Fibroblast of upper back skin (primary cell): ENCODE measurements around the gene IGSF1.

Experiments
- DNase-seq: peaks from one replicate; pipeline ENCODE4 v3.0.0-alpha.2; 2013

IGSF1 gene, protein sequence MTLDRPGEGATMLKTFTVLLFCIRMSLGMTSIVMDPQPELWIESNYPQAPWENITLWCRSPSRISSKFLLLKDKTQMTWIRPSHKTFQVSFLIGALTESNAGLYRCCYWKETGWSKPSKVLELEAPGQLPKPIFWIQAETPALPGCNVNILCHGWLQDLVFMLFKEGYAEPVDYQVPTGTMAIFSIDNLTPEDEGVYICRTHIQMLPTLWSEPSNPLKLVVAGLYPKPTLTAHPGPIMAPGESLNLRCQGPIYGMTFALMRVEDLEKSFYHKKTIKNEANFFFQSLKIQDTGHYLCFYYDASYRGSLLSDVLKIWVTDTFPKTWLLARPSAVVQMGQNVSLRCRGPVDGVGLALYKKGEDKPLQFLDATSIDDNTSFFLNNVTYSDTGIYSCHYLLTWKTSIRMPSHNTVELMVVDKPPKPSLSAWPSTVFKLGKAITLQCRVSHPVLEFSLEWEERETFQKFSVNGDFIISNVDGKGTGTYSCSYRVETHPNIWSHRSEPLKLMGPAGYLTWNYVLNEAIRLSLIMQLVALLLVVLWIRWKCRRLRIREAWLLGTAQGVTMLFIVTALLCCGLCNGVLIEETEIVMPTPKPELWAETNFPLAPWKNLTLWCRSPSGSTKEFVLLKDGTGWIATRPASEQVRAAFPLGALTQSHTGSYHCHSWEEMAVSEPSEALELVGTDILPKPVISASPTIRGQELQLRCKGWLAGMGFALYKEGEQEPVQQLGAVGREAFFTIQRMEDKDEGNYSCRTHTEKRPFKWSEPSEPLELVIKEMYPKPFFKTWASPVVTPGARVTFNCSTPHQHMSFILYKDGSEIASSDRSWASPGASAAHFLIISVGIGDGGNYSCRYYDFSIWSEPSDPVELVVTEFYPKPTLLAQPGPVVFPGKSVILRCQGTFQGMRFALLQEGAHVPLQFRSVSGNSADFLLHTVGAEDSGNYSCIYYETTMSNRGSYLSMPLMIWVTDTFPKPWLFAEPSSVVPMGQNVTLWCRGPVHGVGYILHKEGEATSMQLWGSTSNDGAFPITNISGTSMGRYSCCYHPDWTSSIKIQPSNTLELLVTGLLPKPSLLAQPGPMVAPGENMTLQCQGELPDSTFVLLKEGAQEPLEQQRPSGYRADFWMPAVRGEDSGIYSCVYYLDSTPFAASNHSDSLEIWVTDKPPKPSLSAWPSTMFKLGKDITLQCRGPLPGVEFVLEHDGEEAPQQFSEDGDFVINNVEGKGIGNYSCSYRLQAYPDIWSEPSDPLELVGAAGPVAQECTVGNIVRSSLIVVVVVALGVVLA (N-terminal part only)

GRCh38 chrX:131288738-131289511 is at the start of gene IGSF1:
TSS of gene IGSF1 (minus strand) at chrX:131289306. CDS start at chrX:131286674, 2,632 bp downstream.
- DNase-seq, result peak; percentile 45

DNA sequence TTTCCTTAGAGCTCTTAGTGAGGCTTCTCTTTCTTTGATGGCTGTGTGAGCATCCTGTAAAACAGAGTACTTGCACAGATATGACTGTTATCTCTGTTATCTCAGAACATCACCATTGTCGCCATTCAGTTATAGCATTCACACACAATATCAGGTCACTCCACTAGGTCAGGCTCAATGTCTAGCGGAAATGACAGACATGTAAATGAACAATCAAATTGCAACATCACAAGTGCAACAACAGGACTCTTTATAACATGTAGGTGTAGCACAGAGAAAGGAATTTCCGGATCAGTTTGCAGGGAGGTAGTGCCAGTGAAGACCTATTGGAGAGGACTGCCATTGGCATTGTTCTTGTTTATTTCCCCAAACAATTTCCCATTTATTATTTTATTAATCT is 43.2 kb upstream of the IGSF1 start:
- DNase-seq, result no peak

- no peak for DNase-seq
These were observed 42.0 kb upstream of the IGSF1 start for GRCh38 chrX:131331152-131331551.

- no peak for DNase-seq
These were observed 41.6 kb upstream of the IGSF1 start for GRCh38 chrX:131330735-131331134.

- DNase-seq, result peak; percentile 1
These were observed 33.5 kb upstream of the IGSF1 start for GRCh38 chrX:131322651-131323050.

DNA sequence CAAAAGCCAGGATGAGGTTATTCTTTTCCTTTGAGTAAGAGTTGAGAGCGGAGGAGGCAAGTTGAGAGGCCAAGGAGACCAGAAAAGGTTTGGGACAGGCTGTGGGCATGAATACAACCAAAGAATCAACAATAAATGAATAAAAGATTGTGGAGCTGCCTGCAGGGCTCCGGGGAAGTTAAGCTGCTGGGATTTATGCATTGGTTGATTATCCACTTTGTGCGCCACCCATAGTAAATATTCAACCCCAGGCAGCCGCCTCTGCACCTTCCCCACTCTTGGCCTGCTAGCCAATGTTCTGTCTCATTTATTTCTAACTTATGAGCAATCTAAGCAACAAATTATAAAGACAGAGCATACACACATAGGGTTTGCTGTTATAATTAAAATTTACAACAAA is 28.2 kb upstream of the IGSF1 start:
- DNase-seq, result no peak

DNA sequence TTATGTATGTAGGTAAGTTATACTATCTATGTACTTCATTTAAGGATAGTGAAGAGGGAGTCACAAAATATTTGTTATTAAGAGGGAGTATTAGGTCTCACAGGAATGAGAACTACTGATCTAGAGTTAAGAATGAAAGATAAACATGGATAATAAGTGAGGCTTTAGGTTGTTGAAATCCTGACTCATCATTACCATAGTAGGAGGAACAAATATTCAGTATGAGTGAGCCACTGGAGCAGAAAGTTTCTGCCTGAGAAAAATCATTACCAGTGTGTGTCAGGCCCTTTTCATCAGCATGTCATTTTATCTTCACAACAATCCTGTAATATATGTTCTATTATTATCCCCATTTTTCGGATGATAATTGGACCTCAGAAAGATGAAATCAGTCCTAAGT is 27.2 kb upstream of the IGSF1 start:
- peak; percentile 0 for DNase-seq

- no peak for DNase-seq
These were observed 19.9 kb upstream of the IGSF1 start for GRCh38 chrX:131308980-131309379.

- DNase-seq, result peak; percentile 5
These were observed 17.5 kb upstream of the IGSF1 start for GRCh38 chrX:131306601-131307000.

- DNase-seq, result no peak
These were observed 16.8 kb upstream of the IGSF1 start for GRCh38 chrX:131305926-131306325.

- DNase-seq, result no peak
These were observed 13.6 kb upstream of the IGSF1 start for GRCh38 chrX:131302701-131303100.

DNA sequence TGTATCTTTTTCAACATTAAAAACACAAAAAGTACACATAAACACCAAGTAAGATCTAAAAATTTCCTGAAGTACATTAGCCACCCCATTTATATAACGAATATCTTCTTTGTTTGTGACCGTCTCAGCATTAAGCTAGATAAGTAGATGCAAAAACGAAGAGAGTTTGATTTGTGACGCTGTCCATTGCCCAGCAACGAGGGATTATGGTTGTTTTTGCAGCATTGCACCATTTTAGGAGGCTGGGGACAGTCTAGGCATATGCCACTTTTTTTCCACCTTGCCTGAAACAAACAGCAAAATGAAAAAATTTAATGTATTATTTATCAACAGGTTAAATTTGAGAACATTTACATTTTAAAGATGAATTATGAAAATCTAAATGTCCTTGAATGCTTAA is 12.0 kb upstream of the IGSF1 start:
- DNase-seq, result no peak

- no peak for DNase-seq
These were observed 9.7 kb upstream of the IGSF1 start for GRCh38 chrX:131298846-131299245.

DNA sequence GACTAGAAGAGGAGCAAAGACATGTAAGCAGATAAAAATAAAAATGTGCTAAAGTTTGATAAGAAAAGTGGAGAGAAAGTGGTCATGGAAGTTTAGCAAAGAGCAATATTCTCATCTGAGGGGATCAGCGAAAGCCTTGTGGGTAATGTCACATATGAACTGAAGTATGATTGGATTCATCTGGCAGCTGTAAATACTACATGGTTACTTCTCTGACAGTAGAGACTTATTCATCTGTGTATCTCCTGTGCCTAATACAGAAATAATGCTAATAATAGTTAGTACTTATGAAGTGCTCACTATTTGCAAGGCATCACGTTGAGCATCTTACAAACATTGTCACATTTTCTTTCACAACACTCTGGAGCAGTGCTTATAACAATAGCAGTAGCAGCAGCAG is 8.9 kb upstream of the IGSF1 start:
- no peak for DNase-seq

- DNase-seq, result no peak
These were observed 421 bp upstream of the IGSF1 start for GRCh38 chrX:131289527-131289926.

- DNase-seq, result no peak
These were observed 918 bp downstream of the IGSF1 start for GRCh38 chrX:131288188-131288587.

DNA sequence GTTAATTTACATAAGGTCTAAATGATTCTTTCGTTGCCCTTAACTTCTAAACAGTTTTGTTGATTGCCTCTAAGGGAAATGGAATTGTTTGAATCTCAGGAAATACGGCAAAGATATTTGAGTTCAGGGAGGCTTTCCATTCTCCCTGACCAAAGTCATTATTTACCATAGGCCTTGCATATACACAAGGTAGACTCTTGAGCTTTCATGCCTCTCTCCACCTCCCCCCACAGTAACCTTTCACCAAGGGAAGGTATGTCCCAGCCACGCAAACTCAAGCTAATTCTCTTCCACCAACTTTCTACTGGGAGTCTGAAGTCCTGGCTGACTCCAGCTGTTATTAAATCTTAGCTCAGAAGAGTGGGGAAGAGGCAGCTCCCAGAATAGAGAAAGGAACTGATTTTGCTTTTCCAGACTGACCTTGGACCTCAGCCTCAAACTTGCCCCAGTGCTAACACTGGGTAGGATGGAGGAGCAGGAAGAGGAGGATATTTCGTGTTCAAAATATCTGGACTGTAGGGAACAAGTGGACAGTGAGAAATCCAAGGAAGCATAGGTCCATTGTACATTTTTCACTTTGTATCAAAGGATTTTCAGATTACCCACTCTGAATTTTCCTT is 1.4 kb downstream of the IGSF1 start:
- no peak for DNase-seq

- DNase-seq, result no peak
These were observed 9.5 kb downstream of the IGSF1 start for GRCh38 chrX:131279617-131280016.

- no peak for DNase-seq
These were observed 9.9 kb downstream of the IGSF1 start for GRCh38 chrX:131279197-131279596.

DNA sequence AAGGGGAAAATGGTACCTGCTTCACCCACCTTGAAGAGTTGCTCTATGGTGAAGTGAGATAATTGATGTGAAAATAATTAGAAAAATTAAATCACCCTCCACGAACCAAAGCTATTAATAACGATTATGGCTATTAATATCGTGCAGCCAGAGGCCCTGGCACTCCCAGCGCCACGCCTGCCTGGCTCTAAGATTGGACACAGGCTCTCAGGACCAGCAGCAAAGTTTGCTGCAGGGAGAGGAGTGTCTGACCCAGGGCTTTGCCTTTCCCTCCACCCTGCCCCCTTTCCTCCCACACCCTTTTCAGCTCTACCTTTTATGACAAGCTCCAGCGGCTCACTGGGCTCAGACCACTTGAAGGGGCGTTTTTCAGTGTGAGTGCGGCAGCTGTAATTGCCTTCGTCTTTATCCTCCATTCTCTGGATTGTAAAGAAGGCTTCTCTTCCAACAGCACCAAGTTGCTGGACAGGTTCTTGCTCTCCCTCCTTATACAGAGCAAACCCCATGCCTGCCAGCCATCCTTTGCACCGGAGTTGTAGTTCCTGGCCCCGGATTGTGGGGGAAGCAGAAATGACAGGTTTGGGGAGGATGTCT is 11.5 kb downstream of the IGSF1 start:
- DNase-seq, result no peak

DNA sequence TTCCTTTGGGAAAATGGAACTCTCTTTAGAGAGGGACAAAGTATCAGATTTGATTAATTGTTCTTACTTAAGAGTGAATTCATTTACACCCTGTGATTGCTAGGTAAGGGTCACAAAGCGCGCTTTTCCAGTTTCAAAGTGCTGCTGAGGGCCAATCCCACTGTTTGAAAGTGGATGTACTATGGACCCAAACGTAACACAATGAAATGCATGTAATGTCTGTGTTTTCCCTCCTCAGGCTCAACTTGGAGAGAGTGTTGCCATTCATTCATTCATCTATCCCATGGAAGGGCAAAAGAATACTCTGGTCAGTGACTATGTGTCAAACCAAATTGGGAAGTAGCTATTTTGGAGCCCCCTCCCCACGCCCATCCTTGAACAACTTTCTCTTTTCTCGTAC is 16.1 kb downstream of the IGSF1 start:
- no peak for DNase-seq
